GM21786 (cell line): ENCODE results near the gene NSFL1C.
"Not testable (repeated sequence)": the region's sequence is repeated elsewhere in the genome, so short reads cannot be mapped to it uniquely, and the experiment has no call there.

Source experiments
- ATAC-seq: cut with Tn5 transposase; IDR thresholded peaks from one replicate; pipeline ENCODE4 v1.9.1; 2021; ENCODE audit not compliant: unreplicated experiment

Gene NSFL1C

GRCh38 chr20:1466211-1467081 is at the start of gene NSFL1C:
Gene NSFL1C (minus strand): TSS chr20:1466849. CDS start chr20:1466824, 25 bp downstream.
- ATAC-seq: peak; percentile 79

GRCh38 chr20:1513801-1514200 is 47.2 kb upstream of the NSFL1C start:
- ATAC-seq: no peak

GRCh38 chr20:1509237-1509636 is 42.6 kb upstream of the NSFL1C start:
- ATAC-seq: no peak

GRCh38 chr20:1508574-1508973 is 41.9 kb upstream of the NSFL1C start:
- no peak for ATAC-seq

GRCh38 chr20:1507276-1507675 is 40.6 kb upstream of the NSFL1C start:
- ATAC-seq: no peak

GRCh38 chr20:1505871-1506270 is 39.2 kb upstream of the NSFL1C start:
- ATAC-seq: no peak

GRCh38 chr20:1505361-1505760 is 38.7 kb upstream of the NSFL1C start:
- no peak for ATAC-seq

GRCh38 chr20:1503564-1504227 is 37.0 kb upstream of the NSFL1C start:
- peak; percentile 97 for ATAC-seq

- no peak for ATAC-seq
Observed at GRCh38 chr20:1500496-1500895, 33.8 kb upstream of the NSFL1C start.

GRCh38 chr20:1499528-1500420 is 33.1 kb upstream of the NSFL1C start:
- ATAC-seq: no peak

GRCh38 chr20:1497371-1497770 is 30.7 kb upstream of the NSFL1C start:
- ATAC-seq: not testable (repeated sequence)

- ATAC-seq: no peak
Observed at GRCh38 chr20:1496930-1497329, 30.3 kb upstream of the NSFL1C start.

- ATAC-seq: no peak
Observed at GRCh38 chr20:1494436-1494835, 27.8 kb upstream of the NSFL1C start.

- ATAC-seq: no peak
Observed at GRCh38 chr20:1493536-1493935, 26.9 kb upstream of the NSFL1C start.

GRCh38 chr20:1491860-1492642 is 25.4 kb upstream of the NSFL1C start:
- ATAC-seq: no peak

- ATAC-seq: no peak
Observed at GRCh38 chr20:1491281-1491840, 24.7 kb upstream of the NSFL1C start, which contains the start of gene SIRPB2. Gene SIRPB2 (minus strand): TSS chr20:1491420. CDS start chr20:1491359, 61 bp downstream.

- ATAC-seq: no peak
Observed at GRCh38 chr20:1490643-1491195, 24.1 kb upstream of the NSFL1C start.

- no peak for ATAC-seq
Observed at GRCh38 chr20:1489764-1490436, 23.3 kb upstream of the NSFL1C start.

- ATAC-seq: no peak
Observed at GRCh38 chr20:1489325-1489724, 22.7 kb upstream of the NSFL1C start.
